A673 (cell line): ENCODE measurements around the gene RECQL5. TPM values are rescaled to one million over a fixed set of nuclear protein-coding genes. Genes with fewer than 3 reads are reported as not detected.

Experiments used
- BruUV-seq: library from RNA; stranded (reverse); fragments of 400-500 nt; replicated peaks from 2 replicates; lab custom pipeline; 2021; lab: Mats Ljungman, UMichigan
- CTCF ChIA-PET: fragments of 300-600 bp; sonication (Branson Sonifier 250); formaldehyde crosslinking; loops from one replicate; lab custom pipeline; 2022; ENCODE audit warnings: antibody characterized with exemption; lab: Charles Lee
- POLR2A ChIA-PET: fragments of 300-600 bp; sonication (Branson Sonifier 250); formaldehyde crosslinking; loops from one replicate; lab custom pipeline; 2022; ENCODE audit warnings: antibody characterized with exemption; ENCODE audit not compliant: low non-redundant PET; lab: Charles Lee
- DNase-seq: peaks from one replicate; pipeline ENCODE4 v3.0.0-alpha.2; 2015; ENCODE audit warnings: low spot score
- H3K27ac ChIP-seq: fragments of 200-600 bp; sonication (generic); 2 replicates; pipeline ENCODE4 v1.5.1; 2016; ENCODE audit warnings: mixed run types, low read depth, mild to moderate bottlenecking, mixed read lengths, antibody characterized with exemption, low read length; ENCODE audit not compliant: poor library complexity, severe bottlenecking
- H3K27me3 ChIP-seq: fragments of 200-600 bp; sonication (generic); replicated peaks from 2 replicates; pipeline ENCODE4 v1.6.1; 2017; ENCODE audit warnings: mixed run types, low read depth, mild to moderate bottlenecking, mixed read lengths, antibody characterized with exemption, low read length; ENCODE audit not compliant: insufficient read depth, poor library complexity
- H3K36me3 ChIP-seq: fragments of 200-600 bp; sonication (generic); 2 replicates; pipeline ENCODE4 v1.6.1; 2016; ENCODE audit warnings: mixed run types, mild to moderate bottlenecking, mixed read lengths, antibody characterized with exemption, low read length; ENCODE audit not compliant: insufficient read depth, poor library complexity, severe bottlenecking
- H3K4me1 ChIP-seq: fragments of 200-600 bp; sonication (generic); 2 replicates; pipeline ENCODE4 v1.6.1; 2017; ENCODE audit warnings: mixed run types, mild to moderate bottlenecking, mixed read lengths, antibody characterized with exemption, low read length; ENCODE audit not compliant: insufficient read depth, poor library complexity, severe bottlenecking
- H3K4me3 ChIP-seq: fragments of 200-600 bp; sonication (generic); 2 replicates; pipeline ENCODE4 v1.5.1; 2016; ENCODE audit warnings: low read depth, mixed run types, mild to moderate bottlenecking, mixed read lengths, low read length; ENCODE audit not compliant: poor library complexity, severe bottlenecking
- H3K9me3 ChIP-seq: fragments of 200-600 bp; sonication (generic); 2 replicates; pipeline ENCODE4 v1.6.1; 2016; ENCODE audit warnings: mixed run types, low read depth, mild to moderate bottlenecking, mixed read lengths, antibody characterized with exemption, low read length; ENCODE audit not compliant: poor library complexity, severe bottlenecking
- CTCF ChIP-seq: fragments of 300-800, 200-600 bp; sonication (generic); conservative IDR thresholded peaks from 2 replicates; pipeline ENCODE4 v1.5.1; 2017; ENCODE audit warnings: low read depth, mild to moderate bottlenecking, antibody characterized with exemption, low read length, moderate library complexity, mixed read lengths
- EZH2 ChIP-seq: fragments of 200-600 bp; sonication (generic); IDR thresholded peaks from 2 replicates; pipeline ENCODE4 v1.6.1; 2017; ENCODE audit warnings: borderline replicate concordance, low read depth, mild to moderate bottlenecking, mixed read lengths, antibody characterized with exemption, low read length; ENCODE audit not compliant: poor library complexity, severe bottlenecking
- intact Hi-C: fragments of 100-400 bp; cut with micrococcal nuclease; formaldehyde crosslinking; loops from one replicate; pipeline ENCODE4 v1.10.0; 2022; ENCODE audit not compliant: unreplicated experiment
- total RNA-seq: library from RNA; stranded (reverse); gene quantifications from 2 replicates; pipeline ENCODE4 v1.2.3, GENCODE V29; 2021

RECQL5 gene
- total RNA-seq, 1 experiment from 2014 or later = 30.6 TPM

GRCh38 chr17:75626496-75627038 lies 40.4 kb downstream of the RECQL5 start:
- ChIA-PET POLR2A (no interaction called here), CTCF (interaction anchor here (0.6 to 0.9 kb wide), 2 partner anchors 25 to 41 kb away, joined by 3 read pairs; no protein-coding TSS in a partner anchor)
- intact Hi-C loops = no loop called here
- no peak overlapping the region for H3K4me3 ChIP-seq
- H3K36me3 ChIP-seq = no peaks in the 10 kb centered on the region
- no peaks in the 10 kb centered on the region for H3K4me1 ChIP-seq
- no peaks in the 10 kb centered on the region for H3K27me3 ChIP-seq
- H3K9me3 ChIP-seq = no peaks in the 10 kb centered on the region
- DNase-seq = no peak
- H3K27ac ChIP-seq = no peak overlapping the region
- TF ChIP-seq EZH2 (no peak), CTCF (no peak)
- no TSS peak for BruUV-seq

GRCh38 chr17:75625813-75626486 lies 41.0 kb downstream of the RECQL5 start:
- ChIA-PET CTCF (interaction anchor here (2.1 kb wide), 1 partner anchor 25 kb away, joined by 6 read pairs; no protein-coding TSS in a partner anchor), POLR2A (no interaction called here)
- Histone ChIP-seq H3K4me1 (no peaks in the 10 kb centered on the region), H3K36me3 (no peaks in the 10 kb centered on the region), H3K9me3 (no peaks in the 10 kb centered on the region), H3K4me3 (no peak overlapping the region), H3K27ac (no peak overlapping the region), H3K27me3 (no peaks in the 10 kb centered on the region)
- BruUV-seq = no TSS peak
- TF ChIP-seq CTCF (peak; percentile 75), EZH2 (no peak)
- intact Hi-C loops = no loop called here
- peak; percentile 44 for DNase-seq

DNA sequence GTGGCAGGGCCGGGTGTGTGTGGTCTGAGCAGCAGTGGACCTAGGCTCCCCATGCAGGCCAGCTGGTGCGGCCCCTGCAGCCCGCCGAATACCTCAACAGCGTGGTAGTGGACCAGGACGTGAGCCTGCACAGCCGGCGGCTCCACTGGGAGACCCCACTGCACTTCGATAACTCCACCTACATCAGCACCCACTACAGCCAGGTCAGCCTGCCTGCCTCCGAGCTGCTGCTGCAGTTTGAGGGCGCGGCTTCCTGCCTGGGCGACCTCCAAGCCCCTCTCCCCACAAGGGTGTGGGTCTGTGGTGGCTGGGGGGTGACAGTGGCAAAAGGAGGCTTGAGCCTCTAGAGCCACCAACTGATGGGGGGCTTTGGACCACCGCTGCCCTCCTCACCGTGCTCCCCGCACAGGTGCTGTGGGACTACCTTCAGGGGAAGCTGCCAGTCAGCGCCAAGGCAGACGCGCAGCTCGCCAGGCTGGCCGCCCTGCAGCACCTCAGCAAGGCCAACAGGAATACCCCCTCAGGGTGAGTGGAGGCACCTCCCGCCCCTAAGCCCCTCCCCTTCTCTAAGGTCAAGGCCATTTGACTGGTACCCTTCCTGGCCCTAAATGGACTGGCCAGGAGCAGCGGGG lies 42.1 kb downstream of the RECQL5 start:
- CTCF ChIA-PET = interaction anchor here (0.6 to 2.1 kb wide), 4 partner anchors 8 to 23 kb away, joined by 3 to 6 read pairs (median 4); partner anchors contain the start of gene SMIM5
- H3K36me3 ChIP-seq = no peaks in the 10 kb centered on the region
- H3K4me3 ChIP-seq = no peak overlapping the region
- DNase-seq = no peak
- TF ChIP-seq EZH2 (no peak), CTCF (no peak)
- no peaks in the 10 kb centered on the region for H3K4me1 ChIP-seq
- H3K27me3 ChIP-seq = no peaks in the 10 kb centered on the region
- H3K27ac ChIP-seq = no peak overlapping the region
- BruUV-seq = no TSS peak
- intact Hi-C loops = no loop called here
- POLR2A ChIA-PET = no interaction called here
- H3K9me3 ChIP-seq = no peaks in the 10 kb centered on the region
